ENCODE results near the gene ARMH3. TPM values are rescaled to one million over a fixed set of nuclear protein-coding genes. Genes with fewer than 3 reads are reported as not detected.

Gene ARMH3
- total and polyA plus RNA-seq, 10 of the 15 experiments (the other 5 are each of a cell fraction or from before 2014, with no cell fraction given): 13.0 to 33.0 (median 16.4) TPM

- SMC1A ChIA-PET (ENCODE audit: uncharacterized antibody, unreplicated experiment): interaction anchor here (0.6 to 12.4 kb wide), 4 partner anchors 37 to 108 kb away, joined by 3 to 298 read pairs (median 52); no protein-coding TSS in a partner anchor
- FAIRE-seq (no peak), ATAC-seq (no peak), DNase-seq (ENCODE audit: low read depth, low spot score) (no peak)
- no TSS peak for BruUV-seq (replicated peaks)
- H4K20me1 ChIP-seq (ENCODE audit: control insufficient read depth, insufficient read depth): no peaks in the 10 kb centered on the region
- POLR2A ChIA-PET: interaction anchor here (0.7 kb wide), 1 partner anchor 74 kb away, joined by 9 read pairs; no protein-coding TSS in a partner anchor
- H3K9ac ChIP-seq (ENCODE audit: control insufficient read depth, insufficient read depth, low read length): 0 out of 2 replicates have a peak overlapping the region, but pooled peaks have one; percentile 7
- in situ Hi-C loops (cut with MboI) (no loop called here), intact Hi-C loops (cut with micrococcal nuclease; ENCODE audit: unreplicated experiment) (no loop called here)
- H3K36me3 ChIP-seq (ENCODE audit: control insufficient read depth in 2 of 2, insufficient read depth in 2 of 2, low read length in 1 of 2): peaks cover 1 to 12% of the 10 kb centered on the region in 2 experiments; a peak in 3 of 4 replicates
- WGBS (ENCODE audit: insufficient coverage, insufficient replicate concordance, low lambda C conversion rate, missing lambda C conversion rate): 0% methylated on average over 3 of the region's 3 CpGs
- peak overlapping the region; percentile 34; the same call in 1 of the 2 replicates for H3K4me2 ChIP-seq (ENCODE audit: control insufficient read depth, insufficient read depth)
- H3K79me2 ChIP-seq (ENCODE audit: control insufficient read depth, insufficient read depth, low read length): peaks cover 7% of the 10 kb centered on the region
- H3K4me3 ChIP-seq: no peak overlapping the region
- RAD21 ChIA-PET (ENCODE audit: unreplicated experiment): interaction anchor here (0.6 kb wide), 1 partner anchor 42 kb away, joined by 3 read pairs; no protein-coding TSS in a partner anchor
- no peaks in the 10 kb centered on the region for H3K9me3 ChIP-seq (replicated peaks; ENCODE audit: control insufficient read depth, insufficient read depth, low read length)
- no peaks in the 10 kb centered on the region for H3K27me3 ChIP-seq (replicated peaks in 1 of 2; ENCODE audit: control insufficient read depth in 2 of 2, insufficient read depth in 2 of 2, low read length in 1 of 2)
- H3K27ac ChIP-seq (ENCODE audit: control insufficient read depth, insufficient read depth): peak overlapping the region; percentile 66
- CTCF ChIA-PET: interaction anchor here (0.6 to 1.3 kb wide), 2 partner anchors 16 to 49 kb away, joined by 3 read pairs; no protein-coding TSS in a partner anchor
- H2AFZ ChIP-seq (ENCODE audit: control insufficient read depth, low read depth, low read length): peak overlapping the region; percentile 2; the same call in 1 of the 2 replicates
- H3K4me1 ChIP-seq (ENCODE audit: control insufficient read depth, insufficient read depth, low read length): peaks cover 47% of the 10 kb centered on the region
- TF ChIP-seq, protein P1, sequence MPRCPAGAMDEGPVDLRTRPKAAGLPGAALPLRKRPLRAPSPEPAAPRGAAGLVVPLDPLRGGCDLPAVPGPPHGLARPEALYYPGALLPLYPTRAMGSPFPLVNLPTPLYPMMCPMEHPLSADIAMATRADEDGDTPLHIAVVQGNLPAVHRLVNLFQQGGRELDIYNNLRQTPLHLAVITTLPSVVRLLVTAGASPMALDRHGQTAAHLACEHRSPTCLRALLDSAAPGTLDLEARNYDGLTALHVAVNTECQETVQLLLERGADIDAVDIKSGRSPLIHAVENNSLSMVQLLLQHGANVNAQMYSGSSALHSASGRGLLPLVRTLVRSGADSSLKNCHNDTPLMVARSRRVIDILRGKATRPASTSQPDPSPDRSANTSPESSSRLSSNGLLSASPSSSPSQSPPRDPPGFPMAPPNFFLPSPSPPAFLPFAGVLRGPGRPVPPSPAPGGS (IDR thresholded peaks at IDR 0.05; ENCODE audit: borderline replicate concordance, insufficient read depth, low read depth, low read length, poor library complexity, severe bottlenecking): no peak
- TF ChIP-seq BHLHE40 (IDR thresholded peaks at IDR 0.05; ENCODE audit: borderline replicate concordance in 1 of 2, low read depth in 2 of 2, low read length in 1 of 2): no peak
- no peak for TF ChIP-seq YY1 (IDR thresholded peaks at IDR 0.05; ENCODE audit: low read depth, low read length)
- no peak for TF ChIP-seq E4F1 (IDR thresholded peaks at IDR 0.05; ENCODE audit: borderline replicate concordance, partially characterized antibody)
- TF ChIP-seq POLR2AphosphoS2 (IDR thresholded peaks at IDR 0.05; ENCODE audit: low read depth, low read length): no peak
- TF ChIP-seq, protein P2, sequence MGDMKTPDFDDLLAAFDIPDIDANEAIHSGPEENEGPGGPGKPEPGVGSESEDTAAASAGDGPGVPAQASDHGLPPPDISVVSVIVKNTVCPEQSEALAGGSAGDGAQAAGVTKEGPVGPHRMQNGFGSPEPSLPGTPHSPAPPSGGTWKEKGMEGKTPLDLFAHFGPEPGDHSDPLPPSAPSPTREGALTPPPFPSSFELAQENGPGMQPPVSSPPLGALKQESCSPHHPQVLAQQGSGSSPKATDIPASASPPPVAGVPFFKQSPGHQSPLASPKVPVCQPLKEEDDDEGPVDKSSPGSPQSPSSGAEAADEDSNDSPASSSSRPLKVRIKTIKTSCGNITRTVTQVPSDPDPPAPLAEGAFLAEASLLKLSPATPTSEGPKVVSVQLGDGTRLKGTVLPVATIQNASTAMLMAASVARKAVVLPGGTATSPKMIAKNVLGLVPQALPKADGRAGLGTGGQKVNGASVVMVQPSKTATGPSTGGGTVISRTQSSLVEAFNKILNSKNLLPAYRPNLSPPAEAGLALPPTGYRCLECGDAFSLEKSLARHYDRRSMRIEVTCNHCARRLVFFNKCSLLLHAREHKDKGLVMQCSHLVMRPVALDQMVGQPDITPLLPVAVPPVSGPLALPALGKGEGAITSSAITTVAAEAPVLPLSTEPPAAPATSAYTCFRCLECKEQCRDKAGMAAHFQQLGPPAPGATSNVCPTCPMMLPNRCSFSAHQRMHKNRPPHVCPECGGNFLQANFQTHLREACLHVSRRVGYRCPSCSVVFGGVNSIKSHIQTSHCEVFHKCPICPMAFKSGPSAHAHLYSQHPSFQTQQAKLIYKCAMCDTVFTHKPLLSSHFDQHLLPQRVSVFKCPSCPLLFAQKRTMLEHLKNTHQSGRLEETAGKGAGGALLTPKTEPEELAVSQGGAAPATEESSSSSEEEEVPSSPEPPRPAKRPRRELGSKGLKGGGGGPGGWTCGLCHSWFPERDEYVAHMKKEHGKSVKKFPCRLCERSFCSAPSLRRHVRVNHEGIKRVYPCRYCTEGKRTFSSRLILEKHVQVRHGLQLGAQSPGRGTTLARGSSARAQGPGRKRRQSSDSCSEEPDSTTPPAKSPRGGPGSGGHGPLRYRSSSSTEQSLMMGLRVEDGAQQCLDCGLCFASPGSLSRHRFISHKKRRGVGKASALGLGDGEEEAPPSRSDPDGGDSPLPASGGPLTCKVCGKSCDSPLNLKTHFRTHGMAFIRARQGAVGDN (IDR thresholded peaks at IDR 0.05): 0 out of 2 replicates have a peak, but pooled peaks have one; percentile 21
- TF ChIP-seq REST (IDR thresholded peaks at IDR 0.05; ENCODE audit: low read depth, low read length): no peak
- no peak for TF ChIP-seq SPI1 (IDR thresholded peaks at IDR 0.05; ENCODE audit: borderline replicate concordance, insufficient read depth, low read depth, low read length)
These were observed 90.8 kb downstream of the ARMH3 start for GRCh38 chr10:101965075-101965765.
